GM23338 (cell line): ENCODE data around the gene TUBA4B. TPM values are rescaled to one million over a fixed set of nuclear protein-coding genes. Genes with fewer than 3 reads are reported as not detected.

ENCODE experiments used
- ATAC-seq: fragments of 200-7000 bp; cut with Tn5 transposase; 3 replicates; pipeline ENCODE4 v1.9.1; 2020
- DNase-seq: peaks from one replicate; pipeline ENCODE4 v3.0.0-alpha.2; 2015; ENCODE audit warnings: low spot score
- H2AFZ ChIP-seq: fragments of 200-600 bp; sonication (generic); 2 replicates; pipeline ENCODE4 v1.8.0; 2016; ENCODE audit warnings: antibody characterized with exemption, mild to moderate bottlenecking, moderate library complexity
- H3F3A ChIP-seq: fragments of 200-600 bp; sonication (generic); replicated peaks from 2 replicates; pipeline ENCODE4 v1.8.0; 2017; ENCODE audit warnings: antibody characterized with exemption, mixed run types, low read depth
- H3K27ac ChIP-seq: fragments of 200-600 bp; sonication (generic); 2 replicates; pipeline ENCODE4 v1.6.1; 2016; ENCODE audit warnings: low read depth
- H3K27me3 ChIP-seq: fragments of 200-600 bp; sonication (generic); 2 replicates; pipeline ENCODE4 v1.8.0; 2016; ENCODE audit warnings: mild to moderate bottlenecking, mixed run types, moderate library complexity; ENCODE audit not compliant: insufficient read depth
- H3K36me3 ChIP-seq: fragments of 200-600 bp; sonication (generic); 2 replicates; pipeline ENCODE4 v1.8.0; 2016; ENCODE audit warnings: mild to moderate bottlenecking; ENCODE audit not compliant: insufficient read depth
- H3K4me1 ChIP-seq: fragments of 200-600 bp; sonication (generic); 2 replicates; pipeline ENCODE4 v1.8.0; 2016; ENCODE audit warnings: mild to moderate bottlenecking, moderate library complexity; ENCODE audit not compliant: insufficient read depth
- H3K4me2 ChIP-seq: fragments of 200-600 bp; sonication (generic); 2 replicates; pipeline ENCODE4 v1.7.1; 2017; ENCODE audit warnings: mixed run types
- H3K4me3 ChIP-seq: fragments of 200-600 bp; sonication (generic); 2 replicates; pipeline ENCODE4 v1.6.1; 2016; ENCODE audit warnings: mixed run types
- H3K79me2 ChIP-seq: fragments of 200-600 bp; sonication (generic); replicated peaks from 2 replicates; pipeline ENCODE4 v1.8.0; 2017; ENCODE audit warnings: mild to moderate bottlenecking; ENCODE audit not compliant: insufficient read depth
- H3K9me2 ChIP-seq: fragments of 200-600 bp; sonication (generic); 2 replicates; pipeline ENCODE4 v1.8.0; 2017; ENCODE audit not compliant: insufficient read depth
- H4K20me1 ChIP-seq: fragments of 200-600 bp; sonication (generic); replicated peaks from 2 replicates; pipeline ENCODE4 v1.8.0; 2017; ENCODE audit warnings: mild to moderate bottlenecking; ENCODE audit not compliant: insufficient read depth
- H3K27ac Mint-ChIP-seq: 2 replicates; pipeline ENCODE4 v1.8.0; 2020; ENCODE audit warnings: inconsistent platforms, mild to moderate bottlenecking, moderate library complexity, mixed read lengths
- H3K27me3 Mint-ChIP-seq: 3 replicates; pipeline ENCODE4 v1.8.0; 2022; ENCODE audit warnings: low read depth, mild to moderate bottlenecking, moderate library complexity, mixed read lengths, inconsistent platforms; ENCODE audit not compliant: insufficient read depth, poor library complexity
- H3K36me3 Mint-ChIP-seq: 3 replicates; pipeline ENCODE4 v1.8.0; 2021; ENCODE audit warnings: low read depth, mild to moderate bottlenecking, inconsistent platforms, moderate library complexity, mixed read lengths
- H3K4me1 Mint-ChIP-seq: 3 replicates; pipeline ENCODE4 v1.8.0; 2020; ENCODE audit warnings: mild to moderate bottlenecking, inconsistent platforms, mixed read lengths
- H3K4me3 Mint-ChIP-seq: 3 replicates; pipeline ENCODE4 v1.8.0; 2021; ENCODE audit warnings: moderate library complexity, mild to moderate bottlenecking, inconsistent platforms, mixed read lengths
- H3K9me3 Mint-ChIP-seq: 3 replicates; pipeline ENCODE4 v1.8.0; 2020; ENCODE audit warnings: moderate library complexity, mild to moderate bottlenecking, inconsistent platforms, mixed read lengths
- CTCF ChIP-seq, 2 experiments: fragments of 200-600 bp in 1 of 2; sonication (generic) in 1 of 2; conservative IDR thresholded peaks; 2 replicates each; pipeline versions ENCODE4 v1.5.1 to v1.6.1; 2016 to 2017; ENCODE audit warnings: antibody characterized with exemption in 2 of 2, low read depth in 2 of 2, mild to moderate bottlenecking in 2 of 2, moderate library complexity in 1 of 2
- ETS1 ChIP-seq: IDR thresholded peaks from 2 replicates; pipeline ENCODE4 v1.6.1; 2016; ENCODE audit warnings: antibody characterized with exemption
- EZH2 ChIP-seq: fragments of 200-600 bp; sonication (generic); IDR thresholded peaks from one replicate; pipeline ENCODE4 v1.8.0; 2017; ENCODE audit warnings: antibody characterized with exemption, mild to moderate bottlenecking, low read depth; ENCODE audit not compliant: unreplicated experiment
- EZH2phosphoT487 ChIP-seq: fragments of 200-600 bp; sonication (generic); IDR thresholded peaks from one replicate; pipeline ENCODE4 v1.8.1; 2018; ENCODE audit warnings: antibody characterized with exemption; ENCODE audit not compliant: unreplicated experiment
- NANOG ChIP-seq: IDR thresholded peaks from 2 replicates; pipeline ENCODE4 v1.6.1; 2016; ENCODE audit warnings: antibody characterized with exemption, borderline replicate concordance
- STAT1 ChIP-seq: IDR thresholded peaks from one replicate; pipeline ENCODE4 v1.6.1; 2016; ENCODE audit warnings: antibody characterized with exemption; ENCODE audit not compliant: unreplicated experiment
- ZNF462 ChIP-seq: fragments of 250-450 bp; sonication (Bioruptor Pico); IDR thresholded peaks from 2 replicates; pipeline ENCODE4 v1.5.0; 2020; ENCODE audit warnings: mild to moderate bottlenecking, moderate library complexity
- polyA plus RNA-seq: library from polyadenylated mRNA; unstranded; fragments of >200 nt; fragmentation: Nextera tagmentation; extraction: Ambion mirVana; gene quantifications from 2 replicates; pipeline ENCODE4 v1.2.1, GENCODE V29; 2016
- total RNA-seq: library from RNA; depleted of rRNA; stranded (reverse); fragments of >200 nt; shearing (Covaris generic); gene quantifications from 2 replicates; pipeline ENCODE4 v1.2.3, GENCODE V29; 2014

TUBA4B gene
- total and polyA plus RNA-seq, 2 experiments from 2014 or later = 0.14 TPM; not detected in 1

GRCh38 chr2:219247678-219248642 is 5.1 kb upstream of the TUBA4B start:
- H3K4me1 Mint-ChIP-seq = peaks cover 47% of the 10 kb centered on the region
- DNase-seq (peak; percentile 54), ATAC-seq (no peak)
- Histone ChIP-seq H3K36me3 (peaks cover 3% of the 10 kb centered on the region; the same call in 1 of the 2 replicates), H3K4me2 (no peak overlapping the region), H3K79me2 (0 out of 2 replicates have a peak, but pooled peaks cover 4% of the 10 kb centered on the region), H3K9me2 (no peaks in the 10 kb centered on the region), H3K27ac (no peak overlapping the region), H3F3A (no peaks in the 10 kb centered on the region), H3K27me3 (peaks cover 11% of the 10 kb centered on the region; the same call in 1 of the 2 replicates), H2AFZ (no peak overlapping the region), H4K20me1 (no peaks in the 10 kb centered on the region), H3K4me1 (peaks cover 15% of the 10 kb centered on the region), H3K4me3 (no peak overlapping the region)
- H3K36me3 Mint-ChIP-seq = peaks cover 44% of the 10 kb centered on the region
- TF ChIP-seq EZH2phosphoT487 (no peak), CTCF (conservative IDR thresholded peaks at IDR 0.05; ENCODE audit: low read depth in 2 of 2) (peak in 1 of 2 experiments; percentile 50; a peak in 2 of 4 replicates)
- H3K27me3 Mint-ChIP-seq = peaks cover 17% of the 10 kb centered on the region
- H3K27ac Mint-ChIP-seq = no peak overlapping the region
- no peaks in the 10 kb centered on the region for H3K9me3 Mint-ChIP-seq
- H3K4me3 Mint-ChIP-seq = no peak overlapping the region; the same call in 2 of the 3 replicates

- no peaks in the 10 kb centered on the region for H3K9me3 Mint-ChIP-seq
- H3K4me3 Mint-ChIP-seq = no peak overlapping the region; the same call in 2 of the 3 replicates
- ATAC-seq (no peak), DNase-seq (no peak)
- H3K4me1 Mint-ChIP-seq = peaks cover 47% of the 10 kb centered on the region
- Histone ChIP-seq H3K4me2 (no peak overlapping the region), H3K4me3 (no peak overlapping the region), H4K20me1 (no peaks in the 10 kb centered on the region), H3K9me2 (no peaks in the 10 kb centered on the region), H3F3A (no peaks in the 10 kb centered on the region), H3K27me3 (peaks cover 15% of the 10 kb centered on the region; the same call in 1 of the 2 replicates), H3K79me2 (0 out of 2 replicates have a peak, but pooled peaks cover 4% of the 10 kb centered on the region), H3K27ac (peak overlapping the region; percentile 32; the same call in 1 of the 2 replicates), H3K4me1 (peaks cover 15% of the 10 kb centered on the region), H3K36me3 (peaks cover 3% of the 10 kb centered on the region; the same call in 1 of the 2 replicates), H2AFZ (no peak overlapping the region)
- H3K27me3 Mint-ChIP-seq = peaks cover 22% of the 10 kb centered on the region
- H3K36me3 Mint-ChIP-seq = peaks cover 44% of the 10 kb centered on the region
- H3K27ac Mint-ChIP-seq = peak overlapping the region; percentile 75; the same call in 1 of the 2 replicates
- no peak for TF ChIP-seq ETS1
- TF ChIP-seq ZNF462 (CRISPR knock-in tag) = no peak
- no peak for TF ChIP-seq CTCF (conservative IDR thresholded peaks at IDR 0.05; ENCODE audit: low read depth in 2 of 2)
- no peak for TF ChIP-seq STAT1
- no peak for TF ChIP-seq NANOG
- TF ChIP-seq EZH2 = no peak
These were observed 4.2 kb upstream of the TUBA4B start for GRCh38 chr2:219248845-219249202.
